HCT116 (cell line): Measurements from ENCODE around the gene SEC24C. TPM values are rescaled to one million over a fixed set of nuclear protein-coding genes. Genes with fewer than 3 reads are reported as not detected.

Source experiments
- ATAC-seq: fragments of 200-7000 bp; cut with Tn5 transposase; 2 replicates; pipeline ENCODE4 v1.9.1; 2020; ENCODE audit warnings: mild to moderate bottlenecking, moderate library complexity
- BruUV-seq: library from RNA; stranded (reverse); fragments of 400-500 nt; replicated peaks from 2 replicates; lab custom pipeline; 2021; lab: Mats Ljungman, UMichigan
- CTCF ChIA-PET: fragments of 300-600 bp; sonication (Branson Sonifier 250); formaldehyde crosslinking; loops from one replicate; lab custom pipeline; 2021; ENCODE audit warnings: antibody characterized with exemption; lab: Charles Lee
- POLR2A ChIA-PET: fragments of 300-600, 350-600 bp; sonication (Branson Sonifier 250); formaldehyde crosslinking; loops from one replicate; lab custom pipeline; 2021; ENCODE audit warnings: antibody characterized with exemption; lab: Charles Lee
- RAD21 ChIA-PET, 2 experiments: fragments of 300-600 bp; sonication (Branson Sonifier 250); formaldehyde crosslinking; loops; one replicate each; lab custom pipeline; 2023; ENCODE audit warnings: low total read pairs in 2 of 2; ENCODE audit not compliant: uncharacterized antibody in 2 of 2, unreplicated experiment in 2 of 2, low non-redundant PET in 1 of 2; lab: Charles Lee
- DNase-seq: peaks from one replicate; pipeline ENCODE4 v3.0.0-alpha.2; 2010; ENCODE audit warnings: low read depth, low spot score
- H2AFZ ChIP-seq: fragments of 200-600 bp; shearing (Covaris generic), sonication (generic); 2 replicates; pipeline ENCODE4 v1.6.1; 2017; ENCODE audit warnings: low read depth, mixed run types, mixed read lengths, antibody characterized with exemption, low read length; ENCODE audit not compliant: poor library complexity, severe bottlenecking
- H3K27ac ChIP-seq: 2 replicates; pipeline ENCODE4 v1.5.1; 2012; ENCODE audit warnings: low read depth, low read length
- H3K27me3 ChIP-seq: fragments of 200-600 bp; sonication (generic); 2 replicates; pipeline ENCODE4 v1.6.1; 2016; ENCODE audit warnings: mixed run types, low read length, mixed read lengths; ENCODE audit not compliant: insufficient read depth
- H3K36me3 ChIP-seq, 2 experiments: fragments of 200-500 bp in 1 of 2; fragments of 200-600 bp in 1 of 2; sonication (Bioruptor generic) in 1 of 2; sonication (generic) in 1 of 2; 2 replicates each; pipeline versions ENCODE4 v1.5.1 to v1.6.1; 2014 to 2016; ENCODE audit warnings: low read length in 2 of 2, inconsistent platforms in 1 of 2, mixed read lengths in 1 of 2, mixed run types in 1 of 2; ENCODE audit not compliant: insufficient read depth in 2 of 2, control insufficient read depth in 1 of 2
- H3K4me1 ChIP-seq, 2 experiments: fragments of 200-600 bp in 1 of 2; sonication (generic) in 1 of 2; 2 replicates each; pipeline versions ENCODE4 v1.5.1 to v1.6.1; 2012 to 2017; ENCODE audit warnings: low read length in 2 of 2, inconsistent platforms in 1 of 2, mild to moderate bottlenecking in 1 of 2, mixed read lengths in 1 of 2, mixed run types in 1 of 2, moderate library complexity in 1 of 2; ENCODE audit not compliant: insufficient read depth in 2 of 2, control insufficient read depth in 1 of 2
- H3K4me2 ChIP-seq: fragments of 200-600 bp; sonication (generic); 2 replicates; pipeline ENCODE4 v1.6.1; 2017; ENCODE audit warnings: mixed run types, low read length, mixed read lengths
- H3K4me3 ChIP-seq, 2 experiments: fragments of 200-600 bp in 1 of 2; sonication (generic) in 1 of 2; replicated peaks in 1 of 2; 2 replicates each; pipeline ENCODE4 v1.5.1; 2011 to 2016; ENCODE audit warnings: low read length in 2 of 2, control low read depth in 1 of 2, low read depth in 1 of 2, mild to moderate bottlenecking in 1 of 2, mixed read lengths in 1 of 2, mixed run types in 1 of 2
- H3K79me2 ChIP-seq: fragments of 200-600 bp; sonication (generic); 2 replicates; pipeline ENCODE4 v1.6.1; 2017; ENCODE audit warnings: mild to moderate bottlenecking, mixed run types, low read length, moderate library complexity, mixed read lengths; ENCODE audit not compliant: insufficient read depth
- H3K9ac ChIP-seq: fragments of 200-600 bp; sonication (generic); 2 replicates; pipeline ENCODE4 v1.6.1; 2016; ENCODE audit warnings: low read length, mixed read lengths
- H3K9me2 ChIP-seq: fragments of 200-600 bp; sonication (generic), shearing (Covaris generic); 2 replicates; pipeline ENCODE4 v1.6.1; 2017; ENCODE audit warnings: mixed run types, mild to moderate bottlenecking, moderate library complexity; ENCODE audit not compliant: insufficient read depth
- H3K9me3 ChIP-seq, 2 experiments: fragments of 200-500 bp in 1 of 2; fragments of 200-600 bp in 1 of 2; sonication (Bioruptor generic) in 1 of 2; sonication (generic) in 1 of 2; 2 replicates each; pipeline ENCODE4 v1.6.1; 2014 to 2017; ENCODE audit warnings: low read length in 2 of 2, mixed read lengths in 2 of 2, inconsistent platforms in 1 of 2, low read depth in 1 of 2, mild to moderate bottlenecking in 1 of 2, mixed run types in 1 of 2, moderate library complexity in 1 of 2; ENCODE audit not compliant: control insufficient read depth in 1 of 2, insufficient read depth in 1 of 2
- H4K20me1 ChIP-seq: fragments of 200-600 bp; sonication (generic), shearing (Covaris generic); 2 replicates; pipeline ENCODE4 v1.6.1; 2017; ENCODE audit warnings: mixed run types, mild to moderate bottlenecking, moderate library complexity; ENCODE audit not compliant: insufficient read depth
- POLR2AphosphoS5 ChIP-seq: IDR thresholded peaks from 2 replicates; pipeline ENCODE4 v1.6.1; 2011; ENCODE audit warnings: mild to moderate bottlenecking, low read depth, low read length, moderate library complexity
- RAD21 ChIP-seq: IDR thresholded peaks from 2 replicates; pipeline ENCODE4 v1.6.1; 2012; ENCODE audit warnings: low read depth, mild to moderate bottlenecking
- TCF7L2 ChIP-seq: IDR thresholded peaks from 2 replicates; pipeline ENCODE4 v1.7.0; 2011; ENCODE audit warnings: borderline replicate concordance, inconsistent platforms; ENCODE audit not compliant: insufficient read depth, insufficient read length; ENCODE audit errors: extremely low read depth
- YY1 ChIP-seq: IDR thresholded peaks from 2 replicates; pipeline ENCODE4 v1.6.1; 2011; ENCODE audit warnings: low read length, low read depth, moderate library complexity, mild to moderate bottlenecking; ENCODE audit not compliant: insufficient replicate concordance; ENCODE audit errors: extremely low read depth
- intact Hi-C: fragments of 100-400 bp; cut with micrococcal nuclease; formaldehyde crosslinking; loops from 2 replicates; pipeline ENCODE4 v1.10.0; 2022
- total RNA-seq: library from RNA; stranded (reverse); gene quantifications from one replicate; pipeline ENCODE4 v1.2.1, GENCODE V29; 2021; ENCODE audit not compliant: unreplicated experiment
- TF ChIP-seq, protein P1 (sequence below): IDR thresholded peaks from 2 replicates; pipeline ENCODE4 v1.6.1; 2012
- TF ChIP-seq, protein P2 (sequence below): IDR thresholded peaks from 2 replicates; pipeline ENCODE4 v1.6.1; 2011; ENCODE audit warnings: mild to moderate bottlenecking, low read length, moderate library complexity; ENCODE audit not compliant: insufficient replicate concordance; ENCODE audit errors: extremely low read depth

SEC24C gene
- total RNA-seq, 1 experiment from 2014 or later = 60.9 TPM

DNA sequence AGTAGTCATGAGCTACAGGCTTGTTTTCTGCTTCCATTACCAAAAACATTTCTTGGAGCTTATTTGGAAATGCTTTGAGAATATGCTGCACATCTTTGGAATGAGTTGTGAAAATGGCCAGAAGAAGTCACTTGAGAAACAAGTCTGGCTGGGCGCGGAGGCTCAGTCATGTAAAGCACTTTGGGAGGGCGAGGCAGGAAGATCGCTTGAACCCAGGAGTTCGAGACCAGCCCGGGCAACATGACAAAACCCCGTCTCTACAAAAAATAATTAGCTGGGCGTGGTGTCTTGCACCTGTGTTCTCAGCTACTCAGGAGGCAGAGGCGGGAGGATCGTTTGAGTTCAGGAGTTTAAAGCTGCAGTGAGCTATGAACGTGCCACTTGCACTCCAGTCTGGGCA is 36.8 kb downstream of the SEC24C start:
- H3K9me3 ChIP-seq = no peaks in the 10 kb centered on the region
- H3K79me2 ChIP-seq = peaks cover 69% of the 10 kb centered on the region
- peak overlapping the region; percentile 86 for H3K9ac ChIP-seq
- peak overlapping the region; percentile 68 to 80 for H3K4me3 ChIP-seq
- intact Hi-C loops = loop anchor here (1.0 kb wide), 1 partner anchor 9 kb away; a partner anchor contains a TSS
- RAD21 ChIA-PET = no interaction called here
- POLR2A ChIA-PET = interaction anchor here (1.4 to 2.5 kb wide), 2 partner anchors 9 to 13 kb away, joined by 3 to 27 read pairs; a partner anchor contains a TSS
- no peaks in the 10 kb centered on the region for H3K9me2 ChIP-seq
- CTCF ChIA-PET = no interaction called here
- no peaks in the 10 kb centered on the region for H3K27me3 ChIP-seq
- no peak for DNase-seq
- BruUV-seq = no TSS peak
- H2AFZ ChIP-seq = no peak overlapping the region
- no peaks in the 10 kb centered on the region for H4K20me1 ChIP-seq
- no peak for TF ChIP-seq TCF7L2
- peak; percentile 38; the same call in 1 of the 2 replicates for TF ChIP-seq POLR2AphosphoS5
- no peak for TF ChIP-seq YY1
- peaks cover 8 to 9% of the 10 kb centered on the region in 2 experiments; a peak in 3 of 4 replicates for H3K36me3 ChIP-seq
- no peak for ATAC-seq
- peaks cover 14 to 30% of the 10 kb centered on the region in 2 experiments for H3K4me1 ChIP-seq
- H3K27ac ChIP-seq = peak overlapping the region; percentile 71; the same call in 1 of the 2 replicates
- peak overlapping the region; percentile 76 for H3K4me2 ChIP-seq

DNA sequence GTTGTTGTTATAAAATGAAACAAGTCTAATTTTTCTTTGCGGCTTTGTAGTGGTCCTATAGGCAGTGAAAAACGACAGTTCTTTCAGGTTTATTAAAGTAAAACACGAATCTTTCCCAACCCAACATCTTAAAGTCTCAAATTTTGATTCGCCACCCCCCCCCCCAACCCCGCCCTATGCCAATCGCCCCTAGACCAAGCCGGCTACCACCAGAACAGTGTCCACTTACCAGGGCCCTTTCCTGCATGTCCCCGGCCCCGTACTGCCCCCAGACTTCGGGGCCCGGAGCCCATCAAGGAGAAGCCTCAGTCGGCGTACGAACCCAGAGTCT is 37.3 kb downstream of the SEC24C start:
- Histone ChIP-seq H3K27ac (peak overlapping the region; percentile 71), H3K9me3 (no peaks in the 10 kb centered on the region), H2AFZ (no peak overlapping the region), H3K27me3 (no peaks in the 10 kb centered on the region), H3K79me2 (peaks cover 71% of the 10 kb centered on the region), H3K4me1 (peaks cover 14 to 34% of the 10 kb centered on the region in 2 experiments), H3K36me3 (peaks cover 8% of the 10 kb centered on the region in 2 experiments; a peak in 3 of 4 replicates), H3K4me2 (peak overlapping the region; percentile 76), H4K20me1 (no peaks in the 10 kb centered on the region), H3K4me3 (peak overlapping the region; percentile 68 to 80), H3K9ac (peak overlapping the region; percentile 86), H3K9me2 (no peaks in the 10 kb centered on the region)
- intact Hi-C loops = loop anchor here (1.0 kb wide), 1 partner anchor 9 kb away; a partner anchor contains a TSS
- no peak for DNase-seq
- RAD21 ChIA-PET = no interaction called here
- CTCF ChIA-PET = interaction anchor here (1.0 kb wide), 1 partner anchor 9 kb away, joined by 3 read pairs; no protein-coding TSS in a partner anchor
- no TSS peak for BruUV-seq
- TF ChIP-seq, protein P1, sequence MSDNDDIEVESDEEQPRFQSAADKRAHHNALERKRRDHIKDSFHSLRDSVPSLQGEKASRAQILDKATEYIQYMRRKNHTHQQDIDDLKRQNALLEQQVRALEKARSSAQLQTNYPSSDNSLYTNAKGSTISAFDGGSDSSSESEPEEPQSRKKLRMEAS = no peak
- no peak for TF ChIP-seq RAD21
- TF ChIP-seq, protein P2, sequence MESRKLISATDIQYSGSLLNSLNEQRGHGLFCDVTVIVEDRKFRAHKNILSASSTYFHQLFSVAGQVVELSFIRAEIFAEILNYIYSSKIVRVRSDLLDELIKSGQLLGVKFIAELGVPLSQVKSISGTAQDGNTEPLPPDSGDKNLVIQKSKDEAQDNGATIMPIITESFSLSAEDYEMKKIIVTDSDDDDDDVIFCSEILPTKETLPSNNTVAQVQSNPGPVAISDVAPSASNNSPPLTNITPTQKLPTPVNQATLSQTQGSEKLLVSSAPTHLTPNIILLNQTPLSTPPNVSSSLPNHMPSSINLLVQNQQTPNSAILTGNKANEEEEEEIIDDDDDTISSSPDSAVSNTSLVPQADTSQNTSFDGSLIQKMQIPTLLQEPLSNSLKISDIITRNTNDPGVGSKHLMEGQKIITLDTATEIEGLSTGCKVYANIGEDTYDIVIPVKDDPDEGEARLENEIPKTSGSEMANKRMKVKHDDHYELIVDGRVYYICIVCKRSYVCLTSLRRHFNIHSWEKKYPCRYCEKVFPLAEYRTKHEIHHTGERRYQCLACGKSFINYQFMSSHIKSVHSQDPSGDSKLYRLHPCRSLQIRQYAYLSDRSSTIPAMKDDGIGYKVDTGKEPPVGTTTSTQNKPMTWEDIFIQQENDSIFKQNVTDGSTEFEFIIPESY = no peak
- TF ChIP-seq, all 23 proteins: peak for 0
- POLR2A ChIA-PET = interaction anchor here (0.6 to 2.5 kb wide), 4 partner anchors 9 to 63 kb away, joined by 3 to 27 read pairs (median 4); a partner anchor contains a TSS
- ATAC-seq = peak; percentile 37
